Keratinocyte (primary cell): Measurements from ENCODE around the gene C20orf202. TPM values are rescaled to one million over a fixed set of nuclear protein-coding genes. Genes with fewer than 3 reads are reported as not detected.

Experiments used
- DNase-seq: peaks from one replicate; pipeline ENCODE4 v3.0.0-alpha.2; 2011; ENCODE audit warnings: low read depth, missing footprints, low spot score
- FAIRE-seq: peaks from 2 replicates; lab custom pipeline; 2011; peaks lifted over from hg19 to GRCh38; lab: Jason Lieb, UNC
- H2AFZ ChIP-seq: 2 replicates; pipeline ENCODE4 v1.6.0; 2012; ENCODE audit warnings: low read length, control low read depth, inconsistent platforms; ENCODE audit not compliant: control insufficient read depth
- H3K27ac ChIP-seq: 2 replicates; pipeline ENCODE4 v1.5.1; 2011; ENCODE audit warnings: low read length; ENCODE audit not compliant: control insufficient read depth, insufficient read depth
- H3K27me3 ChIP-seq: 3 replicates; pipeline ENCODE4 v1.6.0; 2011; ENCODE audit warnings: low read length; ENCODE audit not compliant: control insufficient read depth, insufficient read depth; ENCODE audit errors: extremely low read depth
- H3K36me3 ChIP-seq, 2 experiments: 2 replicates in 1 of 2; 3 replicates in 1 of 2; pipeline ENCODE4 v1.5.1; 2011; ENCODE audit warnings: low read length in 2 of 2, mild to moderate bottlenecking in 1 of 2; ENCODE audit not compliant: control insufficient read depth in 2 of 2, insufficient read depth in 2 of 2; ENCODE audit errors: extremely low read depth in 1 of 2
- H3K4me1 ChIP-seq: 3 replicates; pipeline ENCODE4 v1.5.1; 2011; ENCODE audit warnings: low read length; ENCODE audit not compliant: control insufficient read depth, insufficient read depth; ENCODE audit errors: extremely low read depth
- H3K4me2 ChIP-seq: 3 replicates; pipeline ENCODE4 v1.6.0; 2011; ENCODE audit warnings: low read depth, low read length; ENCODE audit not compliant: control insufficient read depth, insufficient read depth; ENCODE audit errors: extremely low read depth
- H3K4me3 ChIP-seq, 3 experiments: fragments of 200-600 bp in 1 of 3; sonication (generic) in 1 of 3; 2 replicates in 2 of 3; 3 replicates in 1 of 3; pipeline ENCODE4 v1.5.1; 2011 to 2016; ENCODE audit warnings: low read length in 3 of 3, mild to moderate bottlenecking in 3 of 3, control low read depth in 2 of 3, inconsistent platforms in 1 of 3, low read depth in 1 of 3, mixed read lengths in 1 of 3, mixed run types in 1 of 3, moderate library complexity in 1 of 3; ENCODE audit not compliant: control insufficient read depth in 2 of 3, insufficient read depth in 2 of 3; ENCODE audit errors: extremely low read depth in 1 of 3
- H3K79me2 ChIP-seq: 2 replicates; pipeline ENCODE4 v1.6.0; 2012; ENCODE audit warnings: low read length; ENCODE audit not compliant: control insufficient read depth, insufficient read depth
- H3K9ac ChIP-seq: 3 replicates; pipeline ENCODE4 v1.6.0; 2011; ENCODE audit warnings: low read length; ENCODE audit not compliant: control insufficient read depth, insufficient read depth; ENCODE audit errors: extremely low read depth
- H3K9me1 ChIP-seq: 3 replicates; pipeline ENCODE4 v1.6.0; 2011; ENCODE audit warnings: low read length; ENCODE audit not compliant: control insufficient read depth, insufficient read depth; ENCODE audit errors: extremely low read depth
- H3K9me3 ChIP-seq: 2 replicates; pipeline ENCODE4 v1.5.1; 2012; ENCODE audit warnings: low read depth, low read length; ENCODE audit not compliant: control insufficient read depth
- H4K20me1 ChIP-seq: 3 replicates; pipeline ENCODE4 v1.6.0; 2011; ENCODE audit warnings: low read length; ENCODE audit not compliant: control insufficient read depth, insufficient read depth; ENCODE audit errors: extremely low read depth
- CTCF ChIP-seq, 3 experiments: IDR thresholded peaks in 1 of 3; conservative IDR thresholded peaks in 1 of 3; optimal IDR thresholded peaks in 1 of 3; 2 replicates in 2 of 3; 3 replicates in 1 of 3; pipeline versions ENCODE3 to v1.5.1; 2011; ENCODE audit warnings: low read length in 3 of 3, mild to moderate bottlenecking in 3 of 3, moderate library complexity in 2 of 3, control low read depth in 1 of 3, inconsistent platforms in 1 of 3; ENCODE audit not compliant: insufficient read depth in 2 of 3; ENCODE audit errors: extremely low read depth in 1 of 3
- EZH2 ChIP-seq: IDR thresholded peaks from one replicate; pipeline ENCODE4 v1.6.1; 2012; ENCODE audit warnings: inconsistent platforms, mild to moderate bottlenecking, low read length, moderate library complexity
- dilution Hi-C: fragments of 300-500 bp; cut with MboI; formaldehyde crosslinking; loops from one replicate; pipeline ENCODE4 v1.7.0; 2020; ENCODE audit warnings: low sequenced_read_pairs; ENCODE audit not compliant: extremely low pct_ligation_motif_present
- polyA plus RNA-seq, 5 experiments: library from polyadenylated mRNA; depleted of rRNA in 3 of 5; stranded (reverse) in 3 of 5; stranded (forward) in 1 of 5; unstranded in 1 of 5; fragments of >200 nt; gene quantifications; 1 replicate in 1 of 5; 2 replicates in 3 of 5; 3 replicates in 1 of 5; pipeline versions ENCODE4 v1.2.1 to v1.2.3, GENCODE V29; 2011 to 2012; ENCODE audit warnings: missing spikeins in 2 of 5, low read depth in 1 of 5, low replicate concordance in 1 of 5

Gene C20orf202
- polyA plus RNA-seq, 1 donor (not counting 4 experiments of a cell fraction or from before 2014, with no cell fraction given): not detected

- Histone ChIP-seq H3K27ac (no peak overlapping the region), H3K4me2 (no peak overlapping the region), H3K4me3 (no peak overlapping the region), H3K79me2 (no peaks in the 10 kb centered on the region), H3K36me3 (no peaks in the 10 kb centered on the region), H3K9me1 (no peaks in the 10 kb centered on the region), H4K20me1 (no peaks in the 10 kb centered on the region), H3K9me3 (no peaks in the 10 kb centered on the region), H3K27me3 (peaks cover 12% of the 10 kb centered on the region), H3K9ac (no peak overlapping the region), H3K4me1 (no peaks in the 10 kb centered on the region), H2AFZ (no peak overlapping the region)
- DNase-seq: no peak
- dilution Hi-C loops: no loop called here
- TF ChIP-seq EZH2: no peak
- no peak for TF ChIP-seq CTCF (optimal IDR thresholded peaks at IDR 0.05 in 1 of 3, IDR thresholded peaks at IDR 0.05 in 1 of 3, conservative IDR thresholded peaks at IDR 0.05 in 1 of 3; ENCODE audit: extremely low read depth in 1 of 3, insufficient read depth in 2 of 3, low read length in 3 of 3)
- FAIRE-seq: no peak
Measured at GRCh38 chr20:1190847-1191246, 12.4 kb upstream of the C20orf202 start.

- no peak for FAIRE-seq
- dilution Hi-C loops: no loop called here
- H3K9me3 ChIP-seq: no peaks in the 10 kb centered on the region
- no peaks in the 10 kb centered on the region for H4K20me1 ChIP-seq
- no peak for DNase-seq
- no peaks in the 10 kb centered on the region for H3K36me3 ChIP-seq
- H3K4me2 ChIP-seq: no peak overlapping the region
- no peaks in the 10 kb centered on the region for H3K9me1 ChIP-seq
- no peak for TF ChIP-seq EZH2
- TF ChIP-seq CTCF (optimal IDR thresholded peaks at IDR 0.05 in 1 of 3, IDR thresholded peaks at IDR 0.05 in 1 of 3, conservative IDR thresholded peaks at IDR 0.05 in 1 of 3; ENCODE audit: extremely low read depth in 1 of 3, insufficient read depth in 2 of 3, low read length in 3 of 3): no peak
- H3K9ac ChIP-seq: no peak overlapping the region
- H3K4me1 ChIP-seq: no peaks in the 10 kb centered on the region
- no peaks in the 10 kb centered on the region for H3K79me2 ChIP-seq
- H2AFZ ChIP-seq: no peak overlapping the region
- H3K27me3 ChIP-seq: peaks cover 11% of the 10 kb centered on the region
- no peak overlapping the region for H3K27ac ChIP-seq
- no peak overlapping the region for H3K4me3 ChIP-seq
Measured at GRCh38 chr20:1191299-1191698, 12.0 kb upstream of the C20orf202 start.
